ENCODE results near the gene ADRB2.

DNA sequence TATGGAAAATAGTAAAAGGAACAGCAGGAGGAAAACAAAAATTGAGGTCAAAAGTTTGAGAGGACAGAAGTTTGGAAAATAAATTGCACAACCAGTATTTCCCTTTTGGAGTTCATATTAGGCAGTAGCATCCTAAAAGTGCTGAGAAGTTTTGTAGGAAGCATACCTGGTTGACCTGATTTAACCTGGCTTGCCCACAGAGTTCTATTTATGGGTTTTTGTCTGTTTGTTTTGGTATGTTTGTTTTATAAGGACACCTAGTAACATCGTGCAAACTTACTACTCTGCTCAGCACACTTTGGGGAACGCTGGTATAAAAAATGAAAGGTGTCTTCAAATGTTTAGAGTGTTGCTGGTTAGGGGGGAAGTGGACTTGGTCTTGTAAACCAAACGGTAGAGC is 15.1 kb downstream of the ADRB2 start:
- TF ChIP-seq CTCF (IDR thresholded peaks at IDR 0.05; ENCODE audit: low read length) (no peak), EZH2 (IDR thresholded peaks at IDR 0.05; ENCODE audit: borderline replicate concordance, low read length) (no peak)
